Muscle of back (tissue), 11 donors: ENCODE results near the gene JAML. TPM values are rescaled to one million over a fixed set of nuclear protein-coding genes. Genes with fewer than 3 reads are reported as not detected.

ENCODE experiments used
- DNase-seq, 3 donors: peaks; one replicate each; pipeline versions ENCODE4 v3.0.0 to v3.0.0-alpha.2; 2013
- polyA plus RNA-seq, 10 donors: library from polyadenylated mRNA; unstranded; fragments of 120-200 nt; gene quantifications; one replicate each; pipeline ENCODE4 v1.2.1, GENCODE V29; 2013; ENCODE audit not compliant: insufficient read length in 10 of 10

Gene JAML
- polyA plus RNA-seq, 10 donors, result 1.4 to 6.4 (median 3.0) TPM

DNA sequence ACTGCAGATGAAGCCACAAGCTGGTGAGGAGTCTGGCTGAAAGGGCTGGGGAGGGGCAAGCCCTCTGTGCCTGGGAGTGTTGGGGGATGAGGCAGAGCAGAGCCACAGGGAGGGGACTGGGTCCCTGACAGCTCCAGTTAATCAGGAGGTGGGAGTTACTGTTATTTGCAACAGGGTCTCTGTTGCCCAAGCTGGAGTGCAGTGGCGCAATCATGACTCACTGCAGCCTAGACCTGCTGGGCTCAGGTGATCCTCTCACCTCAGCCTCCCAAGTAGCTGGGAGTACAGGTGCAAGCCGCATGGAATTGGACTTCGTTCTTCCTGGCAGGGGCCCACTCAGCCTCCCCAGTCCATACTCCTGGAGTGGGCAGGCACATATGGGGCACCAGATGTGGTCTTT is 56.1 kb downstream of the JAML start:
- no peak for DNase-seq

GRCh38 chr11:118168316-118168715 is 56.5 kb downstream of the JAML start:
- no peak for DNase-seq

GRCh38 chr11:118167906-118168305 is 56.9 kb downstream of the JAML start:
- DNase-seq, result no peak

- DNase-seq, result no peak
These were observed 57.6 kb downstream of the JAML start for GRCh38 chr11:118167253-118167652.

DNA sequence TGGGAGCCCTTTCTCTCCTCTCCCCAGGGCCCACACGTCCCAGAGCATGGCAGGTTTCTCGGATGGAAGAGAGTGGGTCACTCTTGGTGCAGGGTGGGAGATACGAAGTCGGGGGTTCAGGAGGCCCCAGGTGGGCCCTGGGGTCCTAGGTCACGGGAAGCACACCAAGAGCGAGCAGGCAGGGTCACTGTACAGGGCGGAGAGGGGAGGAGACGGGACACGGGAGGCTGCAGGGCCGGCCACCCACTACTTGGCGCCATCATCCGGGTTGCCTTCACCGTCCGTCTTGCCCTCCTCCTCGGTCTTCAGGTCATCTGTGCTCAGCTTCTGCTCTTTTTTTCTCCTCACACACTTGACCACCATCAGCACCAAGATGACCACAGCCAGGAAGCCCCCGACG is 58.2 kb downstream of the JAML start:
- DNase-seq, result no peak

GRCh38 chr11:118164885-118165284 is 59.9 kb downstream of the JAML start:
- no peak for DNase-seq

DNA sequence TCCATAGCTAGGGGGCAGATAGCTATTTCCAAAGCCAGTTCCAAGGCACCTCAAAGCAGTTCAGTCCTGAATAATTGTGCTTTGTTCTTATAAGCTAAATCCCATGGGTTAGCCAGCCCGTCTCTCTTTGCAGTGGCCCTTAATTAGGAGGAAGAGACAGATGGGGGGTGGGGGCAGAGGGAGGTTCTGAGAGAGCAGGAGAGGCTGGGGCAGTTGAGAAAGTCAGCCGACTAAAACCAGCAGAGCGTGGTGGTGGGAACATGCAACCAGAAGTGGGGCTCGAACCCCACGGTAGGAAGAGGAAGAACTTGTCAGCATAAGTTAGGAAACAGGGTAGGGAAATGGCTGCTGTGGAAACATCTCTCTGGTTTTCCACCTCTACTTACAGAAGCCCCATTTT is 61.3 kb downstream of the JAML start:
- no peak for DNase-seq

- no peak for DNase-seq
These were observed 62.0 kb downstream of the JAML start for GRCh38 chr11:118162846-118163245.

- DNase-seq, result no peak
These were observed 63.0 kb downstream of the JAML start for GRCh38 chr11:118161786-118162185.

GRCh38 chr11:118157186-118157895 is 67.5 kb downstream of the JAML start:
- no peak for DNase-seq

- DNase-seq, result no peak
These were observed 68.2 kb downstream of the JAML start for GRCh38 chr11:118156531-118157185.

- DNase-seq, result no peak
These were observed 68.9 kb downstream of the JAML start for GRCh38 chr11:118155776-118156530.

- no peak for DNase-seq
These were observed 70.2 kb downstream of the JAML start for GRCh38 chr11:118154641-118155040.

- no peak for DNase-seq
These were observed 70.8 kb downstream of the JAML start for GRCh38 chr11:118153976-118154375.

- DNase-seq, result no peak
These were observed 71.3 kb downstream of the JAML start for GRCh38 chr11:118153516-118153915.

DNA sequence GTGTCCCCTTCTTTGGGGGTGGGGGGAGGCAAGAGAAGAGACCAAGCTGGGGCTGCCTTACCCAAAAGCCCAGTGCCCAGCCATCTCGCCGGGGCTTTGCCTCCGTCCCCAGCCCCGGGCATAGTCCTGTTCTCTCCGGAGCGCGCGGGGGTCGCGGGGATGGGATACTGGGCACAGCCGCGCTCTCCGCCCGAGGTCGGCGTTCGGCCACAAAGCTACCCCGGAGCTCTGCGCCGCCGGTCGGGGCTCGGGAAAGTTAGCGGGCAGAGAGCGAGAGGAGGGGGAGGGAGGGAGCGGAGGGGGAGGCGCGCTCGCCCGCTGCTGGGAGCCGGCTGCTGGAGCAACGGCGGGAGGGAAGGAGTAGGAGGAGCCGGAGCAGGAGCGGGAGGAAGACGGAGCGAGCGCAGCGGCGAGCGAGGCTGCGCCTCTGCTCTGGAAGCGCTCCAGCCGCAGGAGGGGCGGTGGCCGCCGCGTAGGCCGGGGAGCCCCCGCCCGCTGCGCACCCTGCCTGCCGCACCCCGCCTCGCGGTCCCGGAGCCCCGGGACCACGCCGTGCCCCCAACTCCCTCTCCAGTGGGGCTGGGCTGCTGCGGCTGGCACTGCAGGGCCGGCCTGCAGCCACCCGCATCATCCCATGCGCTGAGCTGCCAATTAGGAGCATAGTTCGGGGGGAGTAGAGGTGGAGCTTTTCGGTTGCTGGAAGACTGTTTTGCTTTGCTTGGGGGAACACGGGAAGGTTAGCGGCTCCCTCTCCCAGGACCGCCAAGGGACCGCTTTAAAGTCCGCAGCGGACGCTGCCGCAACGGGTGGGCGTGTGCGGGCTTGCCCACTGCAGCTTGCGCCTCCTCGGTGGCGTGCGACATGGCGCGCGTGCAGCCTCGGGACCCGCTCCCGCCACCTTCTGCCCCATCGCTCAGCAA is 72.0 kb downstream of the JAML start, which contains the start of gene SCN4B:
SCN4B (minus strand) TSS at position 272 of the 920 bp plus-strand sequence; CDS start at position 122, 150 bp downstream.
- peak; percentile 43 to 91 (median 77) for DNase-seq

GRCh38 chr11:118152020-118152551 is 72.7 kb downstream of the JAML start:
- no peak for DNase-seq

DNA sequence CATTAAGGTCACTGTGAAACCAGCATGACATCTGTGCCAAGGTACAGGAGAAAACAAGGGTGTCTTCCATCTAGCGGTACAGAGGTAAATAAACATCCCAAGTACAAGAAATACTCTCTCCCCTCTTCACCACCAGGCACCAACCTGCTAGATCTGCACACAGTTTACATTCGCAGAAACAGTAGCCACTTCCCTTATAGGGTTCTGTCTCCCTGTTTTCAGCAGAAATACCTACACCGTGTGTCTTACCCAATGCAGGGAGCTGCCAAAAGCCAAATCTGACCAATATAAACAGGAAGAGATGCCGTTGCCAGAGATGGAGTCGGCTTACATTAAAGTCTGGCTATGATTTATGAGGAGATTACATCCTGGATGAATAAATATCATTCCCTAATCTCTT is 73.4 kb downstream of the JAML start:
- no peak for DNase-seq

GRCh38 chr11:118149493-118149892 is 75.3 kb downstream of the JAML start:
- no peak for DNase-seq

DNA sequence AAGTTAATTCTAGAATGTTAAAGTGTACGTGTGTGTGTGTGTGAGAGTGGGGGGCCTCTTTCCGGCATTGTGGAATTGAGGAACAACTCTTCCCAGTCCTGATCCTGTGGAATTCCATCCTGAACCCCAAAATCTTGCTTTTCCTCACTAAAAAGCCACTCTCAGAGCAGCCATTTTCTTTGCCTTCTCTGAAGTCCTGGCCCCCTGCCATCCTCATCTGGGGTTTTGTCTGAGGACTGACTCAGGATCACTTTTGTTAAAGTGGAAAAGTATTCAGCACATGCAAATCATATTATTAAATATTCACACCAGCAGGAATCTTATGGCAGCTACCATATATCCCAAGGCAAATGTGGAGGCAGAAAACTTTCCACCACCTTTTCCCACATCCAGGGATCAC is 76.0 kb downstream of the JAML start:
- no peak for DNase-seq

DNA sequence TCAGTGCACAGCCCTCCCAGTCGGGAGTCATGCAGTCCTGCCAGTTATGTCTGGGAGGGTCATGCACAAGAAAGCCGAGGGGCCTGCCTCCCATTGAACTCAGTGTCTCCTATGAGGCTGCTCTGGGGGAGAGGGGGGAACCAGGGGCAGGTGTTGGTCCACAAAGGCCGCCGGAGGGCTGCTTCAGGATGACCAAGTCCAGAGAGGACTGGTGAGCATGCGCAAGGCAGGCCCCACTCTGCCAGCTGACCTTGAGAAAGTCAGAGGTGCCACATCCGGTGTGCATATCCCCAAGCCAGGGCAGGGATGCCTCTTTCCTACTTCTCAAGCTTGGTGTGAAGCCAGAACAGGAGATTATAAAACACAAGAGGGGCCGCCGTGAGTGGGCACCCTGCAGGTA is 76.6 kb downstream of the JAML start:
- no peak for DNase-seq
